Activated gamma-delta T cell treated with anti-CD3 and anti-CD28 coated beads, Interleukin-2, amount 50 U/mL, for 16 hours (primary cell): ENCODE measurements around the gene SERTM2.
"Not testable (repeated sequence)": the region's sequence is repeated elsewhere in the genome, so short reads cannot be mapped to it uniquely, and the experiment has no call there.

ENCODE experiments used
- DNase-seq: peaks from one replicate; pipeline ENCODE4 v3.0.0-alpha.2; 2020; ENCODE audit warnings: low read depth

The SERTM2 gene

DNA sequence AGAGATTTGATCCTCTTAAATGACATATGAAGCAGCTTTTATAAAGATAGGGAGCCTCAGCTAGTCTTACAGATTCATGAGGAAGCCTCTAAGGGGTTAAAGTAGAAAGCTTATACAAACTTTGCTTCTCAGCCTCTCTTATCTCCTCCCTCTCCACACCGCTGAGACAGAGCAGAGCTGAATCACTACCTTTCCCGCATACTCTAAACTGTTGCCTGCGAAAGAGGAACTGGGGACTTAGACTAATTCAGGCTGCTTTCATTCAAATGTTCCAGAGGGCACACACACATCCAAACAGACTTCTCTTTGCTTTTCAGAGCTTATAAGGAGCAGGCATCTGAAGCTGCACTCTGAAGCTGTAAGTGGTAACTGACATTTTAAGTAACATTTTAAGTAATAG is at the start of gene SERTM2:
Gene SERTM2, plus strand, starts transcription at position 169 of the 400 bp plus-strand sequence. CDS start 7,213 bp downstream, outside the sequence.
- no peak for DNase-seq

DNA sequence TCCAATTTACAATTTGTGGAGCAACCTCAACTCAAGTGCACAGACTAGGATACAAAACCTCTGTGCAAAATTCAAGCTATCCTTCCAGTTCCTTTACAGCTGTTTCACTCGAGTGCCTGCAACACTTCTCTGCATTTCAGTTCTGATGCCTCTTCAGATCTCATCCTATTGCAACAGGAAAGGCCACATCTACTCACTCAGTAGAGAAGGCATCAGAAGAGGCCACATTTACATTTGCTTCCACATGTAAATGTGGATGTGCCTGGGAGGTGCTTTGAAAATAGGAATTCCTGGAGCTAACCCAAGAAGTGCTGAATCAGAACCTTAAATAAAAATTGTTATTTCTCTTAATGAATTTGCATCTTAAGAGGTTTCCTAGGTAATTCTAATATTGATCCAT is 45.8 kb upstream of the SERTM2 start:
- no peak for DNase-seq

DNA sequence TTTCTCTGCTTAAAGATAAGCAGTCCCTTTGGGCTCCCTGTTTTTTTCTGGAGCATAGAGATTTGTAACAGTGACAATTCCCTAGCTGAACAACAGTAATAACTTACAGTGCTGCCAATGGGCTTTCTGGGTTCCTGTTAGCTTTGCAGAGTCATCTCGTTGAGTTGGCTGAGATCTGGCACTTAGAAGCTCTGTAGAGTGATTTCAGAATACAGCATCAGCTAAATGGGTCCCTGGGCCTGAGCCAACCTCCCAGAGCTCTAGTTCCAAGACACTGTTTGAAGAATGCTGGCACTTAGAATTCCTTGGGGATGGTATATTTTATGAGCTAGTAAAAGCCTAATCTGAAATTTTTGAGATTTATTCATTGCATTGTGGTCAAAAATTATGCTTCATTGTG is 43.5 kb upstream of the SERTM2 start:
- DNase-seq: no peak

DNA sequence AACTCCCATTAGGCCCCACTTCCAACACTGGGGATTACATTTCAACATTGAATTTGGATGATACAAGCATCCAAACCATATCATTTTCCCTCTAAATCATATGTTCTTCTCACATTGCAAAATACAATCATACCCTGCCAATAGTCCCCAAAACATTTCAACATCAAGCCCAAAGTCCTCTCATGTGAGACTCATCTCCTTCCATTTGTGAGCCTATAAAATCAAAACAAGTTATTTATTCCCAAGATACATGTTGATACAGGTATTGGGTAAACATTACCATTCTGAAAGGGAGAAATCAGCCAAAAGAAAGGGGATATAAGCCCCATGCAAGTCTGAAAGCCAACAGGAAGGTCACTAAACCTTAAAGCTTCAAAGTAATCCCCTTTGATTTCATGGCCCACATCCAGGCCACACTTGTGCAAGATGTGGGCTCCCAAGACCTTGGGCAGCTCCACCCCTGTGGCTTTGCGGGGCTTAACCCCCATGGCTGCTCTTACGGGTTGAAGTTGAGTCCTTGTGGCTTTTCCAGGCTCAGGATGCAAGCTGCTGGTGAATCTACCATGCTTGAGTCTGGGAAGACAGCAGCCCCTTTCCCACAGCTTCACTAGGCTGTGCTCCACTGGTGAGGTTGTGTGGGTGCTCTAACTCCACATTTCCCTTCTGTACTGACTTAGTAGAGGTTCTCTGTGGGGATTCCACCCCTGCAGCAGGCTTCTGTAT is 40.6 kb upstream of the SERTM2 start:
- DNase-seq: no peak

DNA sequence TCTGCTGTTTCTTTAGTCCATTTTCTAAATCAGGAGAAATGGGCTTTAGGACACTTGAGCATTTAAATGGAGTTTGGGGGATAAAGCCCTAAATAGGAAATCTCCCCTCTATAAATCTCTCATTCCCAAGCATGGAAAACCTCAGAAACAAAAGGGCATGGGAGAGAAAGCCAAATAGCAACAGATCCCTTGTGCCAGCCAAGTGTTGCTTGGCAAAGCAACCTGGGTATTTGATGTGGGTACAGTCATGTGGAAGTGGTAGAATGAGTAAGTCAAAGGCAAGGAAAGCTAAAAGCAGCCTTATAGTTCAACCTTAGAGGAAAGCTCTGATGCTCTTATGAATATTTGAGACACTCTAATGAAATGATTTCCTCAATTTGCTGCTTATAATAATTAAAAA is 29.5 kb upstream of the SERTM2 start:
- no peak for DNase-seq

DNA sequence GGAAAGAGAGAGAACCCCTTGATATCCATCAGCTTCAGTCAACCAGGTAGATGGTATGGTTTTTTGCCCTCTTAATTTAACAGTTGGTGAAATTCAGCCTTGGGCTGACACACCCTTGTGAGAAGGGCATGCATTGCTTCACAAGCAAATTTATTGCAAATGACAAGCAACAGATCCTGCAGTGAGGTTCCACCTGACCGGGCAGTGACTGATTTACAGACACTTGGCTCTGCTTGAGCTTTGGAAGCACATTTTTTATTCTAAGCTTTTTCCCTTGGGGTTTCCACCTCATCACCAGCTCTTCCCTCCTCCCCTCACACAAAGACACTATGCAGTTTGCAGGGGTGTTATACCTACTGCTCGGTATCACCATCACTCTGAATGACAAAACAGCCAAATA is 28.3 kb upstream of the SERTM2 start:
- no peak for DNase-seq

DNA sequence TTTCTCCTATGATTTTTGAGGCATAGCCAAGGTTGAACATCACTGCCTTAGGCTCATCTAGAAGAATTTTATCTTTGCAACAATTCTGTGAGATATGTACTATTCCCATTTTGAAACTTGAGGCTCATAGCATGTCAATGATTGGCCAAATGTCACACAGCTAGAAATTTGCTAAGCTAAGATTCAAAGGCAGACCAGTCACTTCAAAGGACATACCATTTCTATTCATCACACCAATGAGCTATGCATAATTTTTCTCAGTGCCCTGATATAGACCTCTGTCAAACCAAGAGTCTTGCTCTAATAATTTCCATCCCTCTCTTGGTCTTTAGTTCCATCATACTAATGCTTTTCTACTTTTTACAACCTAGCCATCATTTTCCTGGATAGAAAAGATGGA is 27.6 kb upstream of the SERTM2 start:
- no peak for DNase-seq

DNA sequence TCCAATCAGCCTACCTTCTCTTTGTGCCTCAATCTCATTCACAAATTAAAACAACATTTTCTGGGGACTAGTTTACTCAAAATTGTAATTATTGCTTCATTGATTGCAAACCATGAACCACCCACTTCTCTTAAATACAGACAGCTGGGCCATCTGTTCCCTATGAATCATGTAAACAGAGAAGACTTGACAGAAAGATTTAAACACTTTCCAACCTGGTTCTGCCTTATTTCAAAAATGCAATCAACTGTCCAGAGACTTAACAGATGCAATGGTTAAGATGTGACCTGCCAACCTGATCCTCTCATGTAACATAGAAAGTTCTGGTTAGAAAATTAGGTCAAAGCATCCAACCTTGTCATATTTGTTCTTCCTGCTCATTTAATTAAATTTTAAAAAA is 20.8 kb upstream of the SERTM2 start:
- no peak for DNase-seq

DNA sequence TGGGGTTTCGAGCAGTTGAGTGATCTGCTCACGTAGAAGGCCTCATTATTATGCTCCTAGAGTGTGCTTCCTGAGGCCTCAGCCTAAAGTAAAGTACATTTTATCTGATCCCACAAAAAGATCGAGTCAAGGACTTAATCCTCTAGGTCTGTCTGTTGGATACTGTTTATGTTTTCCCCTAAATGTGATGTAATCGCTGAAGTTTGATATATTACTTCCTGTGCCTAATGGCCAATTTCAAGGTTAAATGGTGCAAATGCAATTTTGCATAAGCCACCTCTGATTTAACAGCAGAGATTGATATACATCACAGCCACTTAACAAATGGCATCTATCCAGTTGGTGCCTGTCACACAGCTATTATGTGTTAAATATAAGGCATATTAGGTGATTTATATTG is 19.4 kb upstream of the SERTM2 start:
- DNase-seq: no peak

DNA sequence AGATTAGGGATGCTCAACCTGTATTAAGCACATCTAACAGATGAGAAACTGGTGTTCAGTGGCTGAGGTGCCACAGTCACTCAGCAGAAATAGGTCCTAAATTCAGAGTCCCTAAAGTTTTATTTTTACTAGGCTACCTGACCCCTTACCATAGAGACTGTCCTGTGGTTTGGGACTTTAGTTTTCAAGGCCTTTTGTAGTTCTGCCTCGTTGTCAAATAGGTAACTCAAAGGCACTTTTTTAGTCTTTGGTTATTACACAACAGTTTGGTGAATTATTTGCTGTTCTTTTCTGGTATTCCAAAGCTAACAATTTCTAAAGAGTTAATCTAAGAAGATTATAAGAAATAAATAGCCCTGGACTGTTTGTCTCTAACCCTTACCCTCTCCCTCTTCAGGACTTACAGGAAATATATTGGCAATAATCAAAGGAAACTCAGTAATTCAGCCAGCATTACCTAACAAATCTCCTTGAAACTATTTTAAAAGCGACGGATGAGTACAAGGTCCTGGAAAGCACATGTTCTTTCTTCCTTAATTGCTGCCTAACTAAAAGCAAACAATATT is 12.8 kb upstream of the SERTM2 start:
- DNase-seq: no peak

DNA sequence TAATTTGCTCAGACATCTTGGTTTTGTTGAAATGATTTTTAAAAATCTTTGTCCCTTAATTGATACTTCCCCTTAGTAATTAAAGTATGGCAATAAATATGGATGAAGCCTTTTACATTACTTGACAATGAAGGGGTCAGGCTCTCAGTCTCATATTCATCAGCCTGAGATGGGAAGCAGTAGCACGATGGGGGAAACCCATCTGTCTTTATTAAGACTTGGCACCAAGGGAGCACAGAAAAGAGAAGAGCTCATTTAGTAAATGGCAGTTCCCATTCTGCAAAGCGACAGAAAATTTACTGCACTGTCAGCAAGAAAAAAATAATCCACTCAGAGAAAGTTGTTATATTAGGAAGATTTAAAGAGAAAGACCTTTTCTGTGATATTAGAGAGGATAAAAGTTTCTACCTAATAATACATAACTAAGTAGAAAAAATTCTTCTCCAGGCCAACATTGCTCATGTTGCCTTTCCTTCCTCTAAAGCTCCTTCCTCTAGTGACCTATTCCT is 7.9 kb upstream of the SERTM2 start:
- no peak for DNase-seq

DNA sequence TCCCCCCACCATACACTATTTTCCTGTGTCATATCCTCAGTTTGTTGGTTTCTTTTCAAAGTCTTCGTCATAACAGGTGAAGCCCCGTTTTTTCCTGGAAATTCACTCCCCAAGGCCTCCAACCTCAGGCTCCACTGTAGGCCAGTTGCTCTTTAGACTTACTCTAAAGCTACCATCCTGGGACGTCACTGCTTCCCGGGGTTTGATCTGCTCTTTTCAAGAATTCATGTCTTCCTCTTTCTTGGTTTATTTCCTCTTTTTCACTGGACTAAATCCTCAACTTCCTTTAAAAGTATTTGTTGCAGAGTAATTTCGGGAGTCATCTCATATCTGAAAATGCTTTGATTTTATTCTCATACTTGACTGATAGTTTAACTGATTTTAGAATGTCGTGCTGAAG is 6.5 kb upstream of the SERTM2 start:
- DNase-seq: no peak

DNA sequence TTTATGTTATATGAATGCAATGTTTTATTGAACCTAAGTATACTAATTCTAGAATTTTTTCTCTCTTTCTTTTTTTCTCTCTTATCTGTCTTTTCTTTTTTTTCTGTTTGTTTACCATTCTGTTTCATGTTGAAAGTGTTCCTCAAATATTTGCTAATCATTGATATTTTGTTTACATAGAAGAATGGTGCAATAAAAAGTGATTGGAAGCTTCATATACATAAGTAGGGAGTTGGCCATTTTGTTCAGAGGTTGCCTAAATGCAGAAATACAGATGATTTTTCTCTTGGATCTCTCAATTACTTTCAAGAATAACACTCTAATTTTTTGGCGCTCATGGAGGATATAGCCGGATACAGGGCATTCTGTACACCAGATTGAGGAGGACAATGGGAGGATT is 5.7 kb upstream of the SERTM2 start:
- DNase-seq: no peak

DNA sequence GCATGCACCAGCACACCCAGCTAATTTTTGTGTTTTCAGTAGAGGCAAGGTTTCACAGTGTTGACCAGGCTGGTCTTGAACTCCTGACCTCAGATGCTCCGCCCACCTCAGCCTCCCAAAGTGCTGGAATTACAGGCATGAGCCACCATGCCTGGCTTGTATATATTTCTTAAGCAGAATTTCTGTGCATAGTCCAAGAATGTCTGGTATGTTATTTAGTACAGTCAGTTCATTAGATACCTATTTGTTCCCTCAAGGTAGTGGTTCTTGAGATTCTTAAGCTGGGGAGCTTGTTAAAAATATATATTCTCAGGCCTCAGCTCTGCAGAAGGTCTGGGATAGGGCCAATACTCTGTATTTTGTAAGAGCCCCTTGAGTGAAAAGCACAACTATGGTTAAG is 4.6 kb upstream of the SERTM2 start:
- no peak for DNase-seq

DNA sequence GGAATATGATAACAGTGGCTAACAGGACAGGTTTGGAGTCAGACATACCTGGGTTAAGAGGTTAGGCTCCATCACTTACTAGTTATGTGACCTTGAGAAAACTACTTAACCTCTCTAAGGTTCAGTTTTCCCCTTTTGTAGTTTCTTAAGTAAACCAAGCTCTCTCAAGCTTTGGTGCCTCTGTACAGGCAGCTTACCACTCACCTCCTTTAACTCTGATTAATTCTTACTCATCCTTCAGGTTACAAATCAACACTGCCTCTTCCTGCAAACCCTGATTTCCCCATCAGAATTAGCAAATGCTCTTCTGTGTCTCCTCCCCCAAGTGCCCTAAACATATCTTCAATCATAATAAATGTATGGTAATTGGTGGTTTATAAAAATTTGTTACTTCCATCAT is 3.5 kb upstream of the SERTM2 start:
- no peak for DNase-seq

DNA sequence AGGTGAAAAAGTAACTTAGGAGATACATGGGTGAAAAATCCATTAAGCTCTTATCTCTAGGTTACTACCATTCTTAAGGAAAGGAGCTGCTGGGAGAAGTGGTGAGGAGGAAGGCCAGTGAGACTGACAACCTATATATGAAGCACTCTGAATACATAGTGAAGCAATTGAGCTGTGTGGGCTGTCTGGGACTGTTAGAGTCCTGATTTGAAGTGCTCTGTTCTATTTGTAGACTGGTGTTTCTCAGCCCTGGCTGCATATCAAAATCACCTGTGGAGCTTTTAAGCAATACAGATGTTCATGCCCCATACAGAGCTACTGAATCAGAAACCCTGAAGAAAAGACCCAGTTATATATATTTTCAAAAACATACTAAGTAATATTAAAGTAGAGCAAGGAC is 3.9 kb downstream of the SERTM2 start:
- no peak for DNase-seq

DNA sequence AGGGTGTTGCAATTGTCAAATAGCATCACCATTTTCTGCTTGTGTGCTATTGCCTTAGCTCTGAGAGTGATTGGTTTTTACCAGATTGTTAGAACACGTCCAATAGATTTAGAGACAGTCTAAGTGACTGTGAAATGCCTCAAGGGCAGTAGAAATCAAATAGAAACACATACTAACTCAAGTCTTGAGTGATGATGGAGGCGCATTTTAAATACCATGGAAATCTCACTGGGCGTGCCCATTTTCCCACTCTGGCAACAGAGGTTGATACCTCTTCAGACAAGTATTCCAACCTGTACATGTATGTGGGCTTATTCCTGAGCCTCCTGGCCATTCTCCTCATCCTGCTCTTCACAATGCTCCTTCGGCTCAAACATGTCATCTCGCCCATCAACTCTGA is 7.2 kb downstream of the SERTM2 start:
- no peak for DNase-seq

DNA sequence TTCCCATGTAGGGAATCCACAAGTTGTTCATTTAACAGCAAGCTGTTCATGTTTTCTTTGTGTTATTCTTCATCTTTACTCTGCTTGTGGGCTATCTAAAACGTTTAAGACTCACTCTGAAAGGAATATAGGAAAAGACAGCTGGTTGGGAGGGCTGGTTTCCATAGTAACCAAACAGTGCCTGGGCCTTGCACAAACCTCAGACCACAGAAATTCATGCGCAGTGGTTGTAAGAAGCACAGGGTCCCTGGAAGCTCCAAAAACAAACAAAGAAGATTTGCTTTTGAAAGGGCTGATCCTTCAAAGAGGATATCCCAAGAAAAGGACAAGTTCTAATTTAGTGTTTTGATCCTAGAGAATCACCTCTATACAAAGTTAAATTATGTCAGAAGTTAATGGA is 7.8 kb downstream of the SERTM2 start:
- no peak for DNase-seq

DNA sequence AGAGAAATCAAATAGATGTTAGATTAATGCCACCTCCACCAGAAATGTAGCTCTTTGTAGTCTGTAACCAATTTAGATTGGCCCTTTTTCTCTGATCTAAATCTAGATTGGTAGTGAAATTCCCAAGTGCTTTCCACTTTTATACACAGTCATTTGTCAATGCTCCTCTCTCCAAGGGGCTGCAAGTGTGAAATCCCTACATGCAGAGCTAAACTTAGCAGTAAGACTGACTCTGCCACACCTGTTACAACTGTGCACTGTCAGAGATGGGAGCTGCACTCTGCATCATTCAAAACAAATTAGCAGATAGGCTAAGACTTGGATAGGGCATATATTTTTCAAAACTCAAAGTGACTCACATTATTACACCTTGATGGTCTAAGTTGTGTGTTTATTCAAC is 9.1 kb downstream of the SERTM2 start:
- DNase-seq: no peak

DNA sequence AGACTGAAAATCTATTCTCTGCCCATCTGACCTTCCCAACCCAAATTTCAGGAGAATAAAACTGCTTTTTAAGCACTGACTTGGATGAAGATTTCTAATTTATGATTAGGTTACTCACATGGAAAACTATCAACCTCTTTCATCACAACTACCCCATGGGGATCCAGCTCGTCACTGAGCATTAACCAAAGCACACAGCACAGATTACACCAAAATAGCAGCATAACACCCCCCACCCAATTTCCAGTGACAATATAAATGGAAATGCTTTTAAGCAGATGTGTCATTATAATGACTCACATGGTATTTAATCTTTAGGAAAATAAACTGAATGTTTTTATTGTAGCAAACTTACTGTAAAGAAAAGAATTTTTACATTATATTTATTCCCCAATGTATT is 9.7 kb downstream of the SERTM2 start:
- no peak for DNase-seq

DNA sequence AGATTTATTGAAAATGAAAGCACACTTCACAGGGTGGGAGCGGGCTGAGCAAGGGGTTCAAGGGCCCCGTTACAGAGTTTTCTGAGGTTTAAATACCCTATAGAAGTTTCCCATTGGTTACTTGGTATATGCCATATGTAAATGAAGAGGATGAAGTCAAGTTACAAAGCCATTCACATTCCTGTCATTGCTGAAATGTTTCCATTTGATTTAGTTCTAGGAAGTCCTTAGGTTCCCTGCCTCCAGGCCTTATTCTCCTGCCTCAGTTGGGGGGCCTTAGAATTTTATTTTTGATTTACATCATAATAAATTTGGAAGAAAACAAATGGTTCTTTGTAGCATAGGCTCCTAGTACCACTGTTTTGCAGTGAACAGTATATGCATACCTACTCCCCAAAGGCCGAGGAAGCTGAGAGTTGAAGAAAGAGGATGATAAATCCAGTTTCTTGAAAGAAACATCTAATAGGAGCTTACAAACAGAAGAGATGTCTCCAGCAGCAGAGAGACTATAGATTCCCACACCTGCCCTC is 31.8 kb downstream of the SERTM2 start:
- no peak for DNase-seq

DNA sequence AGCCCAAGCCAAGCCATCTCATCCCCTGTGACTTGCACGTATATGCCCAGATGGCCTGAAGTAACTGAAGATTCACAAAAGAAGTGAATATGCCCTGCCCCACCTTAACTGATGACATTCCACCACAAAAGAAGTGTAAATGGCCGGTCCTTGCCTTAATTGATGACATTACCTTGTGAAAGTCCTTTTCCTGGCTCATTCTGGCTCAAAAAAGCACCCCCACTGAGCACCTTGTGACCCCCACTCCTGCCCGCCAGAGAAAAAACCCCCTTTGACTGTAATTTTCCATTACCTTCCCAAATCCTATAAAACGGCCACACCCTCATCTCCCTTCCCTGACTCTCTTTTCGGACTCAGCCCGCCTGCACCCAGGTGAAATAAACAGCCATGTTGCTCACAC is 37.8 kb downstream of the SERTM2 start:
- not testable (repeated sequence) for DNase-seq

DNA sequence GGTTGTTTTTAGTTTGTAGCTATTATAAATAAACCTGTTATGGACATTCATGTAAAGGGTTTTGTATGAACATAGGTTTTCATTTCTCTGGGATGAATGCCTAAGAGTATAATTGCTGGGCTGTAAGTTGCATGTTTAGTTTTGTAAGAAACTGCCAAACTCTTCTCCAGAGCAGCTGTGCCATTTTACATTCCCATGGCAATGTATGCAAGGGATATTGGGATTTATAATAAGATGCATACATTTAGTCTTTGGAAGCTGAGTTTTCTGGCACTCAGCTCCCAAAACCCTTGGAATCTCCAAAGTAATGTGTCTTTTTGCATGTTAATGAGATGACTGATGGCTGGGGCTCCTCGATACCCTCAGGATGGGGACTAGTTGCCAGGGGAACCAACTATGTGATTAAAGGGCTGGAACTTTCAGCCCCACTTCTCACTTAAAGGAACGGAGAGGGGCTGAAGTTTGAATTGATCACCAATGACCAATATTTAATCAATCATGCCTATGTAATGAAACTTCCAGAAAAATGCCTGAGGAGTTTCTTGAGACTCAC is 44.0 kb downstream of the SERTM2 start:
- no peak for DNase-seq

DNA sequence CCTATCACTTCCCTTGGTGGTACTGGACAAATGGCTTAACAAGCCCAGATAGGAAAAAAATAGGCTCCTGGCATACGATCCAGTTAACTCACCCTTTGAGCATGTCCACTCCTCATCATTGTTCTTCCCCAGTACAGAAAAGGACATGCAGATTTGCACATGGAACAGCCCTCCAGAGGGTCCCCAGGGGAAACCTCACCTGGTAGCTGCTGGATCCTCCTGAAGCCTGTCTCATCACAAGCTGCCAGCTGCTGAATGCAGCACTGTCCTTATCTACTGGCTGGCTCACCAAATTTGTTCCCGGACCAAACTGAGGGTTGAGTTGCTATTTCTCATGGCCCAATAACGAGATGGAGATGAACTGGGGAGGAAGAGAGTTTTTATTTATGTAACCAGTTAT is 49.4 kb downstream of the SERTM2 start:
- DNase-seq: no peak
